ENCODE results near the gene EFNA1. TPM values are rescaled to one million over a fixed set of nuclear protein-coding genes. Genes with fewer than 3 reads are reported as not detected.

The EFNA1 gene
- total and polyA plus RNA-seq, 10 donors, result 3.7 to 19.4 (median 9.1) TPM

GRCh38 chr1:155137154-155137949 lies 9.7 kb downstream of the EFNA1 start:
- no peaks in the 10 kb centered on the region for H3K27me3 ChIP-seq (replicated peaks in 1 of 7)
- peaks cover 33 to 59% (median 49%) of the 10 kb centered on the region in 6 donors for H3K4me1 ChIP-seq
- DNase-seq, result peak; percentile 47
- peak overlapping the region in 6 of 8 donors; percentile 55 to 92 (median 70) for H3K4me3 ChIP-seq
- intact Hi-C loops (cut with DNase I; ENCODE audit: low total_unique reads), result no loop called here
- WGBS, 5 donors, result 81 to 93% (median 85%) methylated on average over 6 of the region's 6 CpGs
- peak overlapping the region; percentile 57 to 98 (median 96) for H3K27ac ChIP-seq
- TF ChIP-seq POLR2A (IDR thresholded peaks at IDR 0.05) (no peak), POLR2AphosphoS5 (IDR thresholded peaks at IDR 0.05) (no peak), CTCF (IDR thresholded peaks at IDR 0.05 in 8 of 11, conservative IDR thresholded peaks at IDR 0.05 in 3 of 11) (no peak)
- peaks cover 0 to 28% (median 0%) of the 10 kb centered on the region in 6 donors for H3K36me3 ChIP-seq
- H3K9me3 ChIP-seq, result no peaks in the 10 kb centered on the region

- 0 to 1% (median 1%) methylated on average over 38 to 42 of the region's 42 CpGs for WGBS, 5 donors
- H3K27me3 ChIP-seq (replicated peaks in 1 of 7), result no peaks in the 10 kb centered on the region
- H3K9me3 ChIP-seq, result no peaks in the 10 kb centered on the region
- peak within 1 kb of the TSS; percentile 76 to 98 (median 94) for H3K27ac ChIP-seq
- peaks cover 0 to 20% (median 0%) of the 10 kb centered on the region in 6 donors for H3K36me3 ChIP-seq
- peak in 1 of 11 experiments; percentile 5 for TF ChIP-seq CTCF (IDR thresholded peaks at IDR 0.05 in 8 of 11, conservative IDR thresholded peaks at IDR 0.05 in 3 of 11)
- peak; percentile 92 to 98 (median 95) for TF ChIP-seq POLR2AphosphoS5 (IDR thresholded peaks at IDR 0.05)
- TF ChIP-seq POLR2A (IDR thresholded peaks at IDR 0.05), result peak in 1 of 3 donors; percentile 56
- intact Hi-C loops (cut with DNase I; ENCODE audit: low total_unique reads), result no loop called here
- DNase-seq, result peak; percentile 97
- peak within 1 kb of the TSS; percentile 55 to 92 (median 76) for H3K4me3 ChIP-seq
- peaks cover 25 to 48% (median 39%) of the 10 kb centered on the region in 6 donors for H3K4me1 ChIP-seq
These were observed 12.4 kb downstream of the EFNA1 start, which contains the start of gene DPM3 for GRCh38 chr1:155139895-155140629. Gene DPM3, minus strand, starts transcription at chr1:155140531. Its CDS starts 291 bp downstream, at chr1:155140240.

GRCh38 chr1:155140630-155140953 lies 12.9 kb downstream of the EFNA1 start:
- H3K4me1 ChIP-seq, result peaks cover 25 to 44% (median 36%) of the 10 kb centered on the region in 6 donors
- peak overlapping the region; percentile 55 to 92 (median 76) for H3K4me3 ChIP-seq
- H3K36me3 ChIP-seq, result peaks cover 0 to 20% (median 0%) of the 10 kb centered on the region in 6 donors
- H3K27ac ChIP-seq, result peak overlapping the region; percentile 76 to 98 (median 94)
- H3K27me3 ChIP-seq (replicated peaks in 1 of 7), result no peaks in the 10 kb centered on the region
- no peaks in the 10 kb centered on the region for H3K9me3 ChIP-seq
- intact Hi-C loops (cut with DNase I; ENCODE audit: low total_unique reads), result no loop called here
- 5 to 11% (median 6%) methylated on average over 11 of the region's 11 CpGs for WGBS, 5 donors
- no peak for DNase-seq
- no peak for TF ChIP-seq CTCF (IDR thresholded peaks at IDR 0.05 in 8 of 11, conservative IDR thresholded peaks at IDR 0.05 in 3 of 11)

- H3K4me3 ChIP-seq, result no peak overlapping the region
- TF ChIP-seq POLR2AphosphoS5 (IDR thresholded peaks at IDR 0.05), result no peak
- no peak for TF ChIP-seq CTCF (IDR thresholded peaks at IDR 0.05 in 8 of 11, conservative IDR thresholded peaks at IDR 0.05 in 3 of 11)
- no peak for TF ChIP-seq POLR2A (IDR thresholded peaks at IDR 0.05)
- peaks cover 0 to 20% (median 0%) of the 10 kb centered on the region in 6 donors for H3K36me3 ChIP-seq
- peak; percentile 2 for DNase-seq
- no peaks in the 10 kb centered on the region for H3K9me3 ChIP-seq
- H3K27me3 ChIP-seq (replicated peaks in 1 of 7), result peaks cover 0 to 6% (median 0%) of the 10 kb centered on the region in 7 donors
- peaks cover 23 to 41% (median 33%) of the 10 kb centered on the region in 6 donors for H3K4me1 ChIP-seq
- intact Hi-C loops (cut with DNase I; ENCODE audit: low total_unique reads), result no loop called here
- H3K27ac ChIP-seq, result no peak overlapping the region
- WGBS, 5 donors, result 85 to 92% (median 89%) methylated on average over 7 of the region's 7 CpGs
These were observed 14.1 kb downstream of the EFNA1 start for GRCh38 chr1:155141749-155142148.
